Left cardiac atrium (tissue), 4 donors: ENCODE measurements around the gene PRM3. TPM values are rescaled to one million over a fixed set of nuclear protein-coding genes. Genes with fewer than 3 reads are reported as not detected.
A peak's percentile ranks its signal among the peaks of the same experiment; 100 is the strongest.

ENCODE experiments used
- ATAC-seq, 2 donors: fragments of 200-7000 bp; cut with Tn5 transposase; one replicate each; pipeline ENCODE4 v1.9.1; 2020; ENCODE audit warnings: mild to moderate bottlenecking in 2 of 2, moderate library complexity in 2 of 2
- DNase-seq: peaks from one replicate; pipeline ENCODE4 v3.0.0-alpha.2; 2020
- intact Hi-C, 2 donors: fragments of 100-400 bp; cut with DNase I; formaldehyde crosslinking; loops; one replicate each; pipeline versions ENCODE4 v1.14.1 to v1.15.1; 2022 to 2023
- microRNA-seq, 2 donors: library from miRNA; unstranded; fragments of <30 nt; microRNA quantifications; one replicate each; pipeline ENCODE4 v1.2.0, GENCODE V29; 2020
- total RNA-seq, 2 donors: library from RNA; stranded (reverse); fragmentation: NEBNext Ultra II Directional; extraction: Animal tissue kit (Norgen Biotek cat#: 25700); gene quantifications; one replicate each; pipeline ENCODE4 v1.2.1, GENCODE V29; 2021
- donor health status: DM: no; HTN: yes; CAD: no.
- donor health status: DM: no; HTN: yes; CAD: no; lungs with severe emphysema.
- donor health status: DM: yes; HTN: yes; CAD: no.
- donor health status: Dilated cardiomyopathy.

The PRM3 gene
- total RNA-seq, 2 donors from 2014 or later: not detected

DNA sequence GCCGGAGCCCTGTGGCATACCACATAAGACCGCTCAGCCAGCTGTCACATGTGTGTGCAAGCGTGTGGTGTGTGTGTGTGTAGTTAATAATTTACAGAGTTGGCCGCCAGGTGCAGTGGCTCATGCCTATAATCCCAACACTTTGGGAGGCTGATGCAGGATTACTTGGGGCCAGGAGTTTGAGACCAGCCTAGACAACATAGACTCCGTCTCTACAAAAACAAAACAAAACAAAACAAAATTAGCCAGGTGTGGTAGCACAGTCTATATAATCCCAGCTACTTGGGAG lies 37.8 kb downstream of the PRM3 start:
- ATAC-seq (no peak), DNase-seq (no peak)
- intact Hi-C loops: no loop called here

DNA sequence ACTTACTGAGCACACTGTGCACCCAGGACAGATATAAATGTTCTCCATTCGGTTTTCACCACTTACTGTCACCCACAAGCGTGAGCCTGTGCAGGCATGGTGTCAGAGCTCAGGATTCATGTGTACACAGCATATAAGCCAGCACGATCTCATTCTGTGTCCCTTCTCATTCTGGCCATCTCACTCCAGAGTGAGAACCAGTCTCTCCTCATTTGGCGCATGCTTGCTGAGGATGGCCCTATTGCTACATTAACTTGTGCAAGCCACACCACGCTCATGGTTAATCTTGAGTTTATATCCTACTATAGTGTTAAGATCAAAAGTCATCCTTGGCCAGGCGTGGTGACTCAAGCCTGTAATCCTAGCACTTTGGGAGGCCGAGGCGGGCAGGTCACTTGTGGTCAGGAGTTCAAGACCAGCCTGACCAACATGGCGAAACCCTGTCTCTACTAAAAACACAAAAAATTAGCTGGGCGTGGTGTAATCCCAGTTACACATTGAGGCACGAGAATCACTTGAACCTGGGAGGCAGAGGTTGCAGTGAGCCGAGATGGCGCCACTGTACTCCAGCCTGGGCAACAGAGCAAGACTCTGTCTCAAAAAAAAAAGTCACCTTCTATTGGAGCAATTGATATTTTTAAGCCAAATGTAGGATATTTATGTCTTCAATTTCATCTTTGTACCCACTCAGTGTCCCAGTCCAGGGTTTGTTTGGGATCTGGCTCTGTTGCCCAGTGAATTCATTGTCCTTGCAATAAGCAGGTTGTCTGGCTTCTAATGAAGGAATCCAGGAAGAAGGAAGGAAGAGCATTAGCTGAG lies 38.3 kb downstream of the PRM3 start:
- no peak for ATAC-seq
- DNase-seq: no peak
- intact Hi-C loops: no loop called here

- intact Hi-C loops: no loop called here
- DNase-seq (no peak), ATAC-seq (no peak)
These were observed 39.6 kb downstream of the PRM3 start for GRCh38 chr16:11233727-11234376.

GRCh38 chr16:11232852-11233726 lies 40.3 kb downstream of the PRM3 start:
- DNase-seq (peak; percentile 61), ATAC-seq (peak; percentile 61 to 75)
- intact Hi-C loops: no loop called here

GRCh38 chr16:11232302-11232851 lies 41.1 kb downstream of the PRM3 start:
- no peak for DNase-seq
- ATAC-seq: no peak
- intact Hi-C loops: no loop called here

- DNase-seq (no peak), ATAC-seq (no peak)
- intact Hi-C loops: no loop called here
These were observed 42.0 kb downstream of the PRM3 start for GRCh38 chr16:11231367-11231970.

DNA sequence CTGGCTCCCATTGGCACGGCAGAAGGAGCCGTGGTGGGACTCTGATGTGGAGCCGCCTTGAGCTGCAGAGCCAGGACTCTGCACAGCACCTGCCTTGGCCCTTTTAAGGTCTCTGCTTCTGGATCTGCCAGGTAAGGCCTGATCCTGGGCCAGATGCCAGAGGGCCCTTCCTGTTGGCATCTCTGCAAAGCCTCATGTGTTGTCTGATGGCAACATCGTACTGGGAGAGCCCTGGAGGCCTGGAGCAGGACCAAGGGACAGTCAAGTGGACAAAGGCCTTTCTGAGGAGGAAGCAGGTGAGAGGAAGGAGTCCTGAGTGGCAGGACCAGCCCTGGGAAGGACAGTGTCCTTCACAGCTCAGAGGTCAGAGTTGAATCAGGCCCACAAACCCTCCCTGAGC lies 43.5 kb downstream of the PRM3 start:
- DNase-seq: no peak
- ATAC-seq: no peak
- intact Hi-C loops: no loop called here

GRCh38 chr16:11229432-11229831 lies 44.0 kb downstream of the PRM3 start:
- ATAC-seq (no peak), DNase-seq (no peak)
- intact Hi-C loops: no loop called here

- DNase-seq (no peak), ATAC-seq (no peak)
- intact Hi-C loops: no loop called here
These were observed 47.5 kb downstream of the PRM3 start for GRCh38 chr16:11225677-11226549.

GRCh38 chr16:11224894-11225676 lies 48.3 kb downstream of the PRM3 start:
- ATAC-seq: peak; percentile 55 to 69
- intact Hi-C loops: no loop called here
- peak; percentile 45 for DNase-seq

DNA sequence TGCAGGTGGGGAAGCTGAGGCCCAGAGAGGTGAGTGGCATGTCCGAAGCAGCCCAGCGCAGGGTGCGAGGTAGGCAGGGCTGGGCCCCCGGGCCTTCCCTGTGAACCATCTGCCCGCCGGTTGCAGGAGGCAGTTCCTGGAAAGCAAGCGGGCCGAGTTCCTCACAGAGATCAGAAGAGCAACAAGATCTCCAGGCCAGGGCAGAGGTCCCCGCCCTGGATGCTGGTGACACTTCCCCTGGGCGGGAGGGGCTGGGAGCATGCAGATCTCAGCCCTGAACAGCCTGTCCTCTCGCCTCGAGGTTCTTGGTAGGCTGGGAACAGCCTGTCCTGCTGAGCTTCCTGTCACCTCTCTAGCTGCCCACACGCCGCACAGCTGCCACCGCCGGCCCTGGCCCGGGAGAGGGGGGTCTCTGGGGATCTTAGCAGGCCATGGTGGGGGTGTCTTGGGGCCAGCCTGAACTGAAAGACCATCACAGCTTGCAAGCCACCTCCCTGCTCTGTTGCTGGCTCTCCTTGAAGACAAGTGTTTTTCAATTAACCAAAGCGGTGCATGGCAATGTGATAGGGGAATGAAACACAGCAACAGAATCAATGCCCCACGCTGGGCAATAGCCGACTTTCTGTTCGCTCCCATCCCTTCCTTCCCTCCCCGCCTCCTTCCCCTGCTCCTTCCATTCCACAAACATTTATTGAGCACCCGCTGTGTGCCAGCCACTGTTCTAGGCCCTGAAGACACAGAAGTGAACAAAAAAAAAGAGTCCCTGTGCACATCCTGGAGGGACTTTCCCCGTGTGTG lies 49.1 kb downstream of the PRM3 start:
- peak; percentile 82 to 96 for ATAC-seq
- intact Hi-C loops: no loop called here
- DNase-seq: peak; percentile 82

Small RNA genes lying within 50 kb of the gene (microRNA-seq; reads per million reads assigned to microRNA genes)
- 0 reads per million in 2 donors for gene MIR548H2

Other genes with a start within 250 kb of the PRM3 start
- 1 to 10 TPM; 5.8 to 8.8 TPM for gene SOCS1, start 17.4 kb downstream of the PRM3 start, total RNA-seq
- not detected for gene TNP2, start 4.3 kb downstream of the PRM3 start, total RNA-seq
- gene PRM2, start 2.9 kb upstream of the PRM3 start, total RNA-seq: not detected
- not detected for gene PRM1, start 7.7 kb upstream of the PRM3 start, total RNA-seq
- 1 to 10 TPM in 1 of 2 donors, under 1 TPM in 1; 0.60 to 2.4 TPM for gene RMI2, start 71.8 kb upstream of the PRM3 start, total RNA-seq